Measurements from ENCODE around the gene REXO5.

GRCh38 chr16:20884240-20884556 lies 77.9 kb downstream of the REXO5 start:
- TF ChIP-seq CTCF (IDR thresholded peaks at IDR 0.05), result no peak
- TF ChIP-seq POLR2A (IDR thresholded peaks at IDR 0.05), result no peak

All from lower leg skin (tissue), 3 donors.